Measurements from ENCODE around the gene FSTL4.

Gene FSTL4

GRCh38 chr5:133387091-133387490 lies 225.2 kb downstream of the FSTL4 start:
- no peak for DNase-seq (ENCODE audit: low read depth in 2 of 2)

GRCh38 chr5:133386662-133387061 lies 225.7 kb downstream of the FSTL4 start:
- DNase-seq (ENCODE audit: low read depth in 2 of 2): no peak

- no peak for DNase-seq (ENCODE audit: low read depth in 2 of 2)
Measured at GRCh38 chr5:133385346-133385745, 227.0 kb downstream of the FSTL4 start.

GRCh38 chr5:133384903-133385302 lies 227.4 kb downstream of the FSTL4 start:
- no peak for DNase-seq (ENCODE audit: low read depth in 2 of 2)

GRCh38 chr5:133384120-133384855 lies 228.1 kb downstream of the FSTL4 start:
- DNase-seq (ENCODE audit: low read depth in 2 of 2): no peak

GRCh38 chr5:133383580-133383939 lies 228.8 kb downstream of the FSTL4 start:
- DNase-seq (ENCODE audit: low read depth in 2 of 2): no peak

- DNase-seq (ENCODE audit: low read depth in 2 of 2): no peak
Measured at GRCh38 chr5:133382661-133383579, 229.4 kb downstream of the FSTL4 start.

GRCh38 chr5:133381571-133382365 lies 230.6 kb downstream of the FSTL4 start:
- DNase-seq (ENCODE audit: low read depth in 2 of 2): no peak

- DNase-seq (ENCODE audit: low read depth in 2 of 2): no peak
Measured at GRCh38 chr5:133381041-133381440, 231.3 kb downstream of the FSTL4 start.

GRCh38 chr5:133377736-133378135 lies 234.6 kb downstream of the FSTL4 start:
- no peak for DNase-seq (ENCODE audit: low read depth in 2 of 2)

GRCh38 chr5:133376986-133377385 lies 235.4 kb downstream of the FSTL4 start:
- DNase-seq (ENCODE audit: low read depth in 2 of 2): no peak

- no peak for DNase-seq (ENCODE audit: low read depth in 2 of 2)
Measured at GRCh38 chr5:133373121-133373870, 239.0 kb downstream of the FSTL4 start.

- no peak for DNase-seq (ENCODE audit: low read depth in 2 of 2)
Measured at GRCh38 chr5:133372293-133372937, 239.9 kb downstream of the FSTL4 start.

- DNase-seq (ENCODE audit: low read depth in 2 of 2): no peak
Measured at GRCh38 chr5:133371371-133372155, 240.8 kb downstream of the FSTL4 start.

GRCh38 chr5:133370904-133371303 lies 241.4 kb downstream of the FSTL4 start:
- DNase-seq (ENCODE audit: low read depth in 2 of 2): no peak

- no peak for DNase-seq (ENCODE audit: low read depth in 2 of 2)
Measured at GRCh38 chr5:133370036-133370831, 242.1 kb downstream of the FSTL4 start.

GRCh38 chr5:133368916-133369783 lies 243.2 kb downstream of the FSTL4 start:
- peak in 1 of 2 donors; percentile 3 for DNase-seq (ENCODE audit: low read depth in 2 of 2)

- DNase-seq (ENCODE audit: low read depth in 2 of 2): no peak
Measured at GRCh38 chr5:133367984-133368383, 244.4 kb downstream of the FSTL4 start.
